ENCODE data around the gene SEPTIN2.
A peak's percentile ranks its signal among the peaks of the same experiment; 100 is the strongest.
"Not testable (repeated sequence)": the region's sequence is repeated elsewhere in the genome, so short reads cannot be mapped to it uniquely, and the experiment has no call there.

Gene SEPTIN2

DNA sequence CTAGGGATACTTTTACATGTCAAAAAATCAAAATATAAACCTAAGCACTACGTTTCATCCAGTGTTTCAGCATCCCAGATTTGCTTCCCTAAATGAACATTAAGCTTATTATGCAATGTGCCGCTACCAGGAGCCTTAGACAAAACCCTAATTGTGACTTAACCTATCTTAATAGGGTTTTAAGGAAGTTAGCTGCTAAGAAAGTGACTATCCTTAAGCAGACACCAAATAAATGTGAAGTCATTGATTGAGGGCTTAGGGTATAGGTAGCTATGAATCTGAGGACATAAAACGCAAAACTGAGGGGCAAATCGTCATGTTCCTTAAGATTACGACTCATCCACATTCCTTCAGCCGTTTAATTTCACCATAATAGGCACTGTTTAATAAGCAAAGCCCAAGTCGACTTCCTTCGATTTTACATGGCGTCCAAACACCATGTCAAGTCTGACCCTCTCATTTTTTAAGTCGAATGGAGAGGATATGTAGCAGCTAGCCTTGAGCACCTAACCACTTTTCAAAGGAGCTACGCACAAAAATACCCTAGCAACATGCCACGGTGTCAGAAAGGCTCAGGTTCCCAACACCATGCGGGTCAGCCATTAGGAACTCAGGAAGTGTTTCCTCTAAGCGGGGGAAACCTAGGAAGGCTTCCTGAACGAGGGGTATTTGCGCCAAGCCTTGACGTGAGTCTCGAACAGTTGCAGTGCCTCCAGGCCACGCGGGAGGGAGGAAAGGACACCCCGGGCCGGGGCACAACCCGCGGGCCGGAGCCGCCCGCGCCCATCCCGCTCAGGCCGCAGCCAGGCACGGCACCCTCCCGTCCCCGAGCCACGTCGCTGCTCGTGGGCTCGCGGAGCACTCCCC lies 1.3 kb upstream of the SEPTIN2 start:
- no peak for DNase-seq (ENCODE audit: low read depth)

- peak; percentile 100 for DNase-seq (ENCODE audit: low read depth)
These were observed 439 bp upstream of the SEPTIN2 start, which contains the start of gene HDLBP for GRCh38 chr2:241315093-241315878. Gene HDLBP (minus strand): TSS chr2:241315672. CDS start chr2:241266869, 48,803 bp downstream.

GRCh38 chr2:241316825-241317224 lies 1.1 kb downstream of the SEPTIN2 start:
- DNase-seq (ENCODE audit: low read depth): no peak

DNA sequence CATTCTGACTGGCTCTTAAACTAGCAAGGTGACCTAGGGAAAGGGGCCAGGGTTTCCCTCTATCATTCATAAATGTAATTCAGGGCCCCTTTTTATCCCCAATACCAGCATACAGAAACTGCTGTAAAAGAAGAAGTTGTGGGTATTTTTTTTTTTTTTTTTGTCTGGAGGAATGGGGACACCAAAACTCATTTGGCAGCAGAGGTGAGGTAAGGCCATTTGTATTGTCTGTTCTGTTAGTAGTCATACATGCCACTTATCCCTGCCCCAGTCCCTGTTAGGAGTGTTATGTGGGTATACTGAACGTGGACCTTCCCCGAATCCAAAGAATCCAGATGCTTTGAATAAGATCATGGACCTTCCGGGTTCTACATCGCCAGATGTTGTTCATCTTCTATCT lies 1.7 kb downstream of the SEPTIN2 start:
- DNase-seq (ENCODE audit: low read depth): no peak

GRCh38 chr2:241318830-241319229 lies 3.1 kb downstream of the SEPTIN2 start:
- not testable (repeated sequence) for DNase-seq (ENCODE audit: low read depth)

GRCh38 chr2:241320394-241320793 lies 4.7 kb downstream of the SEPTIN2 start:
- no peak for DNase-seq (ENCODE audit: low read depth)

DNA sequence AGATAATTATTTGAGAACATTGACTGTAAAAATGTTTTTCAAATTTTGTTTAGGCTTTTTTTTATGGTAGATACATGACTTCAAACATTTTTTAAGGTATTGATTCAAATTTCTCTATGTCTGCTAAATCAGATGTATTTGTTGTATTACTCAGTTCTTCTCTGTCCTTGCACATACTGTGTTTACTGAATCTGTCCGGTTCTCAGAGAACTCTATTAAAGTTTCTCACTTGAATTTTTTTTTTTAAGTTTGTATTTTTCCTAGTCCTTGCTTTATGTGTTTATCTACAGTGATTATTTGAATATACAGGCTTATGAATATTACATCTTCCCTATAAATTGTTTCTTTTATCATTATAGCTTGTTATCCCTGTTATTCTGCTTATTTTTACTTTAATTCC lies 5.3 kb downstream of the SEPTIN2 start:
- DNase-seq (ENCODE audit: low read depth): no peak

DNA sequence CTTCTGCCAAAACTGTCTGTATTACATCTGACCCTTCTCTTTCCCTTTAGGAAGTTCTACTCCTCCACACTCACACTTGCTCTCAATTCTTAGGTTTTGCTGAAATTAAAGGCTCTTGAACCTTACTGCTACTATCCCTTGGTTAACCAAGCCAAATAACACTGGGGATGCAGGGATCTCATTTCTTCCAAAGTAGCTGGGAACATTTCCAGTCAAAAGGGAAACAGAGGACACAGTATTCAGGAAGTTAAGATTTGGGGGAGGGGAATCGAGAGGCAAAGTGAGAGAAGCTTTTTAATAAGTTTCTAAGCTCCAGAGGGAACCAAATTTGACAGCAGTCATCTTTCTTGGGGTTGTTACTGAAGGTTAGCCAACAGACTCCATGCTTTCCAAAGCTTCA lies 6.2 kb downstream of the SEPTIN2 start:
- DNase-seq (ENCODE audit: low read depth): no peak

- DNase-seq (ENCODE audit: low read depth): no peak
These were observed 8.1 kb downstream of the SEPTIN2 start for GRCh38 chr2:241323778-241324177.

DNA sequence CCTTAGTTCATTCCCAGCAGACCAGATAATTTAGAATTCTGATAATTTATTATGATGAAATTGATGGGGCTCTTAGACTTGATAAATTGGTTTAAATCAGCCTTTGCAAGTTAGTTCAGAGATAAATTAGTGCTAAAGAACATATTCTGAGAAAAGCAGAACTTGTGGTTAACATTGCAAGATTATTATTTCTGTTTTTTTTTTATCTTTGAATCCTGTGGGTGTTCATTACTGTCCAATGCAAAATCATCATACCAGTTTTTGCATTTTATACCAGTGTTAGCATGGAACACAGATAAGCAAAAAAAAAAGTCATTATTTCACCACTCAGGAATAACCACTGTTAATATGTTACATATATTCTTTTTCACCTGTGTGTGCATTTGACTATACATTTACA lies 9.1 kb downstream of the SEPTIN2 start:
- DNase-seq (ENCODE audit: low read depth): no peak

GRCh38 chr2:241325257-241325656 lies 9.5 kb downstream of the SEPTIN2 start:
- DNase-seq (ENCODE audit: low read depth): no peak

DNA sequence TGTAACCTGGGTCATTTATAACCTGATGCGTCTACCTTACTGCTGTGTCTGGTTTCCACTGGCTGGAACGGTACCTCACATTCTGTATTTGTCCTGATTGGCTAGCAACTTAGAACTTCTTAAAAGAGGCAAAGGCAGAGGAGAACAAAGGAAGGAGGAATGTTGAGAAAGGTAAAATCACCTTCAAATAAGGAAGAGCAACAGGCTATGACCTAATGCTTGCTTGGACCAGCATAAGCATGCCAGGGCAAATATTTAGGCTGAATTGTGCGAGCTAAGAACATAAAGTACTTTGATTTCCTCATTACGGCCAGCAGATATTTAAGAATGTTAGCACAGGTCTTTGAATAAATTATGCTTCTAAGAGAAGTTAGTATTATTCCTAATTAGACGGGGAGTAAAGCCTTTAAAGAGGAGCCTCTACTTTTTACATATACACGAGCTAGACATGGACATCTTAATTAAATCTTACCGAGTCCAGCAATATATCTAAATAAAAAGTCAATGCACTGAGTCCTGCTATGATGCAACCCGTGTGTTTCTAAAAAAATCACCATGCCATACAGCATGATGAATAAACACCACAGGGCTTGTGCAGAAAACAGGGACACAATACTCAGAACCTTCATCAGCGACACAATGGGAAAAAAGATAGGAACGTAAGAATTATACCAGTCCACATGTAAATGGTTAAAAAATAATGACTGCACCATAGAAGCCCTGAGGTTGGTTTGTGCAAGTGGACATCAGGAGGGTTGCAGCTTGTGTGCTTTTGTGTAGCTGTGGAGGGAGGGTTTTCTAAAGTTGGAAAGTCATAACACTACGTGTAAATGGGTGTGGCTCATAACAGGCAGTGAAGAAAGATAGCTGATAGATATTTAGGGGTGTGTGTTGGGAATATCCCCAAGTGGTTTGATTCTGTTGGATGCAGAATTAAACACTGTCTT lies 14.2 kb downstream of the SEPTIN2 start:
- no peak for DNase-seq (ENCODE audit: low read depth)

DNA sequence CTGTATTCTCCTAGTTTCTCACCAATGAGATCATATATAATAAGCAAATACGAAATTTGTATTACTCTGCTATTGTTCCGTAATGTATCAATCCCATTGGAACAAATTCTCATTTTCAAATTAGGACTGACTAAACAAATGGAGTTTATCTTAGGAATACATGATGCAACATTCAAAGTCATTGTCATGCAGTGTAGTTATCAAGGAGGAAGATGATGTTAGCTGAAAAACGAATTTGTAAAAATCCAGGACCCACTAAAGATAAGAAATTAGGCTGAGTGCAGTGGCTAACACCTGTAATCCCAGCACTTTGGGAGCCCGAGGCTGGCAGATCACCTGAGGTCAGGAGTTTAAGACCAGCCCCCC lies 14.9 kb downstream of the SEPTIN2 start:
- DNase-seq (ENCODE audit: low read depth): no peak

DNA sequence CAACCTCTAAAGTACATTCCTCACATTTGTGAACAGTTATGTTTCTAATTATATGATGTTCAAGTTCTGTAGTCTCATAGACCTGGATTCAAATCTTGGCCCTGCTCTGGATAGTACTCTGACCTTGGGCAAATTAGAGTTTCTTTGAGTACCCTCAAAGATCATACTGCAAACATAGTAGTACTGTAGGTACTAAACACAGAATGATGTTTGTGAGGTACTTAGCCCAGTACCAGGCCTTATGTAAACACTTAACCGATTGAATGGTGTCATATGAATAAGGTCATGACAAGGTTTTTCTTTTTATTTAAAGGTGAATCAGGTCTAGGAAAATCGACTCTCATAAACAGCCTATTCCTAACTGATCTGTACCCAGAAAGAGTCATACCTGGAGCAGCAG lies 19.1 kb downstream of the SEPTIN2 start:
- no peak for DNase-seq (ENCODE audit: low read depth)

GRCh38 chr2:241339839-241340630 lies 24.3 kb downstream of the SEPTIN2 start:
- DNase-seq (ENCODE audit: low read depth): no peak

DNA sequence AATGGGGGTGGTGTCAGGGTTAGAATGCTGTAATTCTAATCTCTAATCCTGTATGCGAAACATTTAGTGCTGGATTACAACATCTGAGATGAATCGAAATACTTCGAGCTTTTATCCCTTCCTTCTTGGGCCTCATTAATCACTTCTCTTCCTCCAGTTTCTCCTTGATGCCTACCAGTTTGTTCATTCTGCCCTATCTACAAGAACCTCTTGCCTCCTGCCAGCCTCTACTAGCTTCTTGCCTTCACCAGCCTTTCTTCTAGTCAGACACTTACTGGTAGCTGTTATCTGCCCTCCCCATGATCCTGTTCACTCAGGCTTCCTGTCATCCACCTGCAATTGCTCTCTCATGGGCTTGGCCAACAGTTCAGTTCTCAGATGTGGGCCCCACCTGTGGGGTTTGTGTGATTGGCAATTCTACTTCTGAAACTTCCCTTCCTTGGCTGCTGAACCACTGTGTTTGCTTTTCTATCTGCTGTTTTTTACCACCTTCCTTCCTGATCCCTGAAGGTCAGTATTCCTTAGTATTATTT lies 25.0 kb downstream of the SEPTIN2 start:
- DNase-seq (ENCODE audit: low read depth): no peak

DNA sequence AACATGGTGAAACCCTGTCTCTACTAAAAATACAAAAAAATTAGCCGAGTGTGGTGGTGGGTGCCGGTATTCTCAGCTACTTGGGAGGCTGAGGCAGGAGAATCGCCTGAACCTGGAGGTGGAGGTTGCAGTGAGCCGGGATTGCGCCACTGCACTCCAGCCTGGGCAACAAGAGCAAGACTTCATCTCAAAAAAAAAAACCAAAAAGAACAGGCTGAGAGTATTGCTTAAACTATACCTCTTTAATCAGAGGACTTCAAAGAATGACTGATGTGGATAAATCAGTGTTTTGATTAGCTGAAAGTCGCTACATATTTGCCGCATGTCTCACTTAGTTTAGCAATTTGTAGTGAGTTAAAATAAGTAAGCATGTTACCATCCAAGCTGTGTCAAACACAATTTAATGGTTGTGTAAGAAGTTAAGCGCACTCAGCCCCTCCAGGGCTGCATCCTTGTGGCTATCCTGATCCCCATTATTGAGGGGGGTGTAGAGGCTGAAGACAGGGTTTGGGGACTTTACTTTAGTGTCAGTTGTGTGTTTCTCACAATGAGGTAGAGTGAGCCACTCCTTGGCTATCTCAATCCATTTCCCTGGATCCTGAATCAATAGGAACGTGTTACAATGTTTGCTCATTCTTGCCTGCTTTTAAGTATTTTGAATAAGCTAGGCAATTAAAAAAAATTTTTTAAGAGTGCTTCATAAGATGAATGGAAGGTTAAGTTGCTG lies 29.4 kb downstream of the SEPTIN2 start:
- DNase-seq (ENCODE audit: low read depth): no peak

- DNase-seq (ENCODE audit: low read depth): no peak
These were observed 34.2 kb downstream of the SEPTIN2 start for GRCh38 chr2:241349941-241350340.

GRCh38 chr2:241350530-241350877 lies 34.8 kb downstream of the SEPTIN2 start:
- DNase-seq (ENCODE audit: low read depth): no peak

- no peak for DNase-seq (ENCODE audit: low read depth)
These were observed 35.3 kb downstream of the SEPTIN2 start for GRCh38 chr2:241350878-241351639.
